Stimulated activated CD8-positive, alpha-beta memory T cell treated with anti-CD3 and anti-CD28 coated beads, Interleukin-7, amount 100 ng/mL, for 24 hours (primary cell): ENCODE data around the gene GABPB1.

ENCODE experiments used
- DNase-seq: peaks from one replicate; pipeline ENCODE4 v3.0.0-alpha.2; 2020; ENCODE audit warnings: low read depth

Gene GABPB1

GRCh38 chr15:50241684-50242450 is 113.1 kb downstream of the GABPB1 start:
- DNase-seq: no peak

DNA sequence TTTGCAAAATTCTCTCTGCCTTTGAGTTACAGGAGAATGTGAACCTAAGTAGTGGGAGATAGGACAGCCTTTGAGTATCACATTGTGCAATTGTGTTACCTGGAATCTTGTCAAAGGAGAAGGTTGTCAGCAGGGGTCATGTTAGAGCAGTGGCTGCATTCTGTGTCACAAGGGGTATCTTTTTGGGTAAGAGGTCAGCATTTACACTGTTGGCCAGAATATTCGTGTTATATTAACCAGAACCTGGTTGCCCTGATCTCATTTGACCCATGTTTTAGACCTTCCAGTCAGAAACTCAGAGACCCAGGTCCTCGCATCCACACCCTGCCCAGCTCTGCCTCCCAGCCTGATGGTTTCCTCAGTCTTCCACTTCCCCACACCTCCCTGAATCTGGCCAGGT is 116.7 kb downstream of the GABPB1 start:
- DNase-seq: no peak

- DNase-seq: no peak
These were observed 118.6 kb downstream of the GABPB1 start for GRCh38 chr15:50236433-50236832.

DNA sequence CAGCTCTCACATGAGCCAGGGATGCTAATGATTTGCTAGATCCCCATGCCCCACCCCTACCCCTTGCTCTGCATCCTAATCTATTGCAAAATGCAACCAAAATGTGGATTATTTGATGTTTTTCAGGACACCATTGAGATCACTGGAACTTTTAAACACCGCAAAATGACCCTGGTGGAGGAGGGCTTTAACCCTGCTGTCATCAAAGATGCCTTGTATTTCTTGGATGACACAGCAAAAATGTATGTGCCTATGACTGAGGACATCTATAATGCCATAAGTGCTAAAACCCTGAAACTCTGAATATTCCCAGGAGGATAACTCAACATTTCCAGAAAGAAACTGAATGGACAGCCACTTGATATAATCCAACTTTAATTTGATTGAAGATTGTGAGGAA is 119.2 kb downstream of the GABPB1 start:
- no peak for DNase-seq

- no peak for DNase-seq
These were observed 120.2 kb downstream of the GABPB1 start for GRCh38 chr15:50234764-50235163.

GRCh38 chr15:50233192-50233736 is 121.7 kb downstream of the GABPB1 start:
- DNase-seq: no peak

DNA sequence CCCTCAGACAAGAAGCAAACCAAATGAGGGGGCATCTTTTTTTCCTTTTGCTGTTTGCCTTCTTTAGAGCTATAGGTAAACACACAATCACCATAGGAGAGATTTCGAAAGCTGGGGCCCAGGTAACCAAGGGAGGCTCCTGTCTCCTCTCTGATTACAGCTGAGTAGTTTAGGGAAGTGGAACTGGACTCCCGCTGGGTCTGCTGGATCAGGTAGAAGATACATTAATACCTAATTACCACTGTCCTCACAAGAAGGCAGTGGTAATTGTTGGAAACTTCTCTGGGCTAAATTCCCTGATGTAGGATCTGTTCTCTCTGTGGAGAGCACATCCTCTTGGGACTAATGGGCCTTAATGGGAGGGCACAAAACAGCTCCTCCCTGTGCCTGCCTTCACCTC is 122.2 kb downstream of the GABPB1 start:
- DNase-seq: no peak

GRCh38 chr15:50231761-50232160 is 123.2 kb downstream of the GABPB1 start:
- no peak for DNase-seq

DNA sequence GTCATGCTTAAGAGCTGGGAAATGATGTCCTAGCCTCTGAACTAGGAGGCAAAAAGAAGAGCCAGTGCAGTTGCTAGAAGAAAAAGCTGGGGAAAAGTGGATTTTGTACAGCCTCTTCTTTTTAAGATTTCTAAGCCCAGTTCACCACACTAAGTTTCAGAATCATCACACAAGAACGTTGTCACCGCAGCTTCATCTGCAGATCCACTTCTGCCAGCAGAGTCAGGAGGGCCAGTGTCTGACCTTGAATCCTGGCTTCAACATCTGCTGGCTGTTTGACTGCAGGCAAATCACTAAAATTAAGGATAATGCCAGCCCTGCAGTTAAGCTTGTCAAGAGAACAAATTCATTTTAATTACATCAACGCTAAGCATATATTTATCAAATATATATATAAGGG is 125.7 kb downstream of the GABPB1 start:
- DNase-seq: no peak

DNA sequence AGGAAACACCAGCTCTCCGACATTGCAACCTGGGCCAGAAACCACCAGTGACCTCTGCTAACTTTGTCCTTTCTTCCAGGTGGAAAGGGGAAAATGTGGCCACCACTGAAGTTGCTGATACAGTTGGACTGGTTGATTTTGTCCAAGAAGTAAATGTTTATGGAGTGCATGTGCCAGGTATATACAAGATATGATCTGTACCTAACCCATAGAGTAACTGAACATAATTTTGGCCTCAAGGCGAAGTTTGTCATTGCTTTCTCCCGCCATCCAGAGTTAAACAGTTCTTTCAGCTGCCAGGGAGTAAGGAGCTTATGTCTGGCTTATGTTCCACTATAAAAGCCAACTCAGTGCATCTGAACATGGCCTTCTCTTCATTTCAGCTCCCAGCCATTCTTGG is 126.1 kb downstream of the GABPB1 start:
- DNase-seq: no peak

DNA sequence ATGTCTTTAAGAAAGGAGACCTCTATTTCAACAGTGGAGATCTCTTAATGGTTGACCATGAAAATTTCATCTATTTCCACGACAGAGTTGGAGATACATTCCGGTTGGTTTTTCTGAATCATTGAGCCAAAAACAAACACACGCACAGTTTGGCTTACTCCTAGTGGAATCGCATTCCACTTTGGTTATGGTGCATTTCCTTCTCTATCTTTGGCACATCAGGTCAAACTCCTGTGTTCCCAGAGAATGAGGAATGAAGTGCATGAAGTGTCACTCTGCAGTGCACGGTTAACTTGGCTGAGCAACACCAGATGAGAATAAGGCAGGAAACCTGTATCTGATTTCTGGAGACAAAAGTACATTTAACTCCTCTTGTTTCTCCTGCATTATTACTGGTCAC is 127.9 kb downstream of the GABPB1 start:
- DNase-seq: no peak

DNA sequence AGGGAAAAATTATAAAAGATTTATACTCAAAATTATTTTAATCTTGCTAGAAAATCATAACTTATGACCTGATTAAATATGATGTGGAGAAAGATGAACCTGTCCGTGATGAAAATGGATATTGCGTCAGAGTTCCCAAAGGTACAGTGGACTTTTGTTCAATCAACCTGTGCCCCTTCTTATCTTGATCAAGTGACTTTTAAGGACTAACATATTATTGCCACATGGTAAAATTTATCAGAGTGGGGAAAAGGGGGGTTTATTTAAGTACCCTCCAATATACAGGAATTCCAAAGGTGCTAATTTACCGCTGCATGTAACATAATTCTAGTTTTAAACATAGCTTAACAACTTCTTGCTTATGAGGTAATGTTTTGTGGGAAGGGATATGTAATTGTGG is 129.1 kb downstream of the GABPB1 start:
- DNase-seq: no peak
